GM21447 (cell line): ENCODE data around the gene SEC23B.
"Not testable (repeated sequence)": the region's sequence is repeated elsewhere in the genome, so short reads cannot be mapped to it uniquely, and the experiment has no call there.

Experiments
- ATAC-seq: cut with Tn5 transposase; IDR thresholded peaks from one replicate; pipeline ENCODE4 v1.9.1; 2021; ENCODE audit not compliant: unreplicated experiment

SEC23B gene

GRCh38 chr20:18507218-18508191 lies at the start of gene SEC23B:
SEC23B (plus strand) TSS chr20:18507940; CDS start chr20:18510836, 2,896 bp downstream.
- peak; percentile 94 for ATAC-seq

DNA sequence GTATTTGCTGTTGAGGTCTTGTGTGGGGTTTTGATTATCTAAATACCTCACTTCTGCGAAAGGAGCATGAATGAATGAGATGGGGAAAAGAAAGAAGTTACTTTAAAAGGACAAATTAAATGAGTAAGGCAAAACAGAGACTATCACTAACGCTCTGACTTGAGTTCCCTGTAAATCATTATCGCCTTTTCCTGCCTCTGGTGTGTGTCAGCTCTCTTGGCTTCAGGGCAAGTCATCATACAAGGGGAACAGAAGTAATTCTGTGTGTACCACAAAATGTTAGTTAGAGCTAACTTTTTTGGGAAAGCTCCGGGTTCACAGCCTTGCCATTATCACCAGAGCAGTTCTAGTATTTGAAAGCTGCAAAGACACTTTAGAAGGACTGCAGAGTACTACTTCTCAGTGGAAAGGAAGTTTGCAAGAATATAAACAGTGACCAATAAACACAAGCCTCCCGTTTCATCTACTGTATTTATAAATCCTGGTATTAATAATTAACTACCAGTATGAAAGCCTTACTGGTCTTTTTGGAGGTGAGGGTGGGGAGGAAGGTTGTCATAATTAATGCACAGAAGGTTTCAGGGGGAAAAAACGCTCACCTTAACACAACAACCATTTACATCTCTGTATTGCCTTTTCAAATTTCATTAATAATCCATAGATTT lies 42.1 kb upstream of the SEC23B start:
- ATAC-seq = no peak

- peak; percentile 37 for ATAC-seq
Measured at GRCh38 chr20:18466574-18466893, 41.2 kb upstream of the SEC23B start.

- peak; percentile 95 for ATAC-seq
Measured at GRCh38 chr20:18466894-18467730, 40.6 kb upstream of the SEC23B start, which contains the start of the genes DZANK1 and POLR3F. DZANK1 (minus strand) TSS chr20:18467030; CDS start chr20:18465358, 1,672 bp downstream. POLR3F (plus strand) TSS chr20:18467390; CDS start chr20:18467507, 117 bp downstream.

- no peak for ATAC-seq
Measured at GRCh38 chr20:18477218-18477617, 30.5 kb upstream of the SEC23B start.

DNA sequence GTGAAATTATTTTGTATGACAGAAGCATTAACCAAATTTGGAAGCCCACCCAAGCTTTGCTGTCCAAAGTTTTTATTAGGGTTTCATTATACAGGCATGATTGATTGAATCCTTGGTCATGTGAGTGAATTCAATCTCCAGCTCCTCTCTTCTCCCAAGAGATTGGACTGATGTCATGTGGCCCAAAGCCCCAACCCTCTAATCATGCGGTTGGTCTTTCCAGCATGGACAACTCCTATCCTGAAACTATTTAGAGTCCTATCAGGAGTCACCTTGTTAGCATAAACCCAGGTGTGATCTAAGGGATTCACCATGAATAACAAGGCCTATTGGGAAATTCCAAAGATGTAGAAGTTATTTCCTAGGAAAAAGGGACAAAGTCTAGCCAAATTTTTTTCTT lies 29.9 kb upstream of the SEC23B start:
- no peak for ATAC-seq

GRCh38 chr20:18481596-18481995 lies 26.1 kb upstream of the SEC23B start:
- ATAC-seq = no peak

DNA sequence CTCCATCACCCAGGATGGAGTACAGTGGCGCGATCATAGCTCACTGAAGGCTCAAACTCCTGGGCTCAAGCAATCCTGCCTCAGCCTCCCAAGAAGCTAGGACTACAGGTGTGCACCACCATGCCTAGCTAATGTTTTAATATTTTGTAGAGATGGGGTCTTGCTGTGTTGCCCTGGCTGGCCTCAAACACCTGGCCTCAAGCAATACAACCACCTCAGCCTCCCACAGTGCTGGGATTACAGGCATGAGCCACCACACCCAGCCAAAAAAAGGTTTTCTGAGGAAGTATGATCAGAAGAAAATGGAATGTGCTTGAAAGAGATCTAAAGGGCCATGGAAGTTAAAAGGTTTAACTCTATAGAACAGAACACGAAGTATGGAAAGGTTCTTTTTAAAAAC lies 19.4 kb upstream of the SEC23B start:
- no peak for ATAC-seq

DNA sequence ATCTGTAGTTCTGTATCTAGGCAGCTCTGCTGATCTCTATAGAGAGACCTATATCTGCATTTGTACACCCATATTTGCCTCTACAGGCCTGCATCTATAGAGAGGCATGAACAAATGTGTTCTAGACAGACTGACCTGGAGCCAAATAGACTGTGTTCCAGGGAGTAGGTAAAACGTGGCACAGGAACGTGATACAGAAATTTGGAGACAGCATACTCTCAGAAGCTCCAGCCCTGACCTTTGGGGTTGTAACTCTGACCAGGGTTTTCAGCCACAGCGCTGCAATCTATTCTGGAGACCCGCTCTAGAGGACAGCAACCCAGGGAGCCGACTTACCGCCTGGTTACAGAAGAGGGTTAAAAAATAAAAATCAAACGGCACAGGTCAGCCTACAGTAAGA lies 11.7 kb upstream of the SEC23B start:
- no peak for ATAC-seq

- peak; percentile 99 for ATAC-seq
Measured at GRCh38 chr20:18496740-18497592, 10.8 kb upstream of the SEC23B start, which contains the start of gene RBBP9. RBBP9 (minus strand) TSS chr20:18497225; CDS start chr20:18497167, 58 bp downstream.

- no peak for ATAC-seq
Measured at GRCh38 chr20:18497603-18498002, 10.1 kb upstream of the SEC23B start.

DNA sequence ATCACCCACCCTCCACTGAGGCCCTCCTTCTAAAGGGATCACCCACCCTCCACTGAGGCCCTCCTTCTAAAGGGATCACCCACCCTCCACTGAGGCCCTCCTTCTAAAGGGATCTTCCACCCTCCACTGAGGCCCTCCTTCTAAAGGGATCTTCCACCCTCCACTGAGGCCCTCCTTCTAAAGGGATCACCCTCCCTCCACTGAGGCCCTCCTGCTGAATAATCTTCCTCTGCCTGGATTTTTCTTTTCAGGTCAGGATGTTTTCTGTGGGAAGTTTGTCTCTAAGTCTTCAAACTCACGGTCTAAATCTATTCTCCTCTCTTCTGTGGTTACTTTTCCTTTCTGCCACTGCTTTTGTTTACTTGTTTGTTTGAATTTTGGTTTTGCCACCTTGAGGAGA lies 6.1 kb upstream of the SEC23B start:
- ATAC-seq = not testable (repeated sequence)

- ATAC-seq = no peak
Measured at GRCh38 chr20:18504479-18505060, 3.2 kb upstream of the SEC23B start.

DNA sequence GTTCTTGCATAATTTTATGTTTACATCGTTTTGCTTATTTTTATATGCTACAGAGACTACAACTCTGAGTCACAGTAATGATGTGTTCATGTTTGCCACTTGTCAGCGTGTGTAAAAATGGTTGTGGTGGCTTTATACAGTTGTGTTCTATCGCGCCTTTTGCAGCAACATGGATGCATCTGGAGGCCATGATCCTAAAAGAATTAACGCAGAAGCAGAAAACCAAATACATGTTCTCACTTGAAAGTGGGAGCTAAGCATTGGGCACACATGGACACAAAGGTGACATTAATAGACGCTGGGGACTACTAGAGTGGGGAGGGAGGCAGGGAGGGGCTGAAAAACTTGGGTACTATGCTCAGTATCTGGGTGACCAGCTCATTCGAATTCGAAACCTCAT lies 996 bp upstream of the SEC23B start:
- no peak for ATAC-seq

DNA sequence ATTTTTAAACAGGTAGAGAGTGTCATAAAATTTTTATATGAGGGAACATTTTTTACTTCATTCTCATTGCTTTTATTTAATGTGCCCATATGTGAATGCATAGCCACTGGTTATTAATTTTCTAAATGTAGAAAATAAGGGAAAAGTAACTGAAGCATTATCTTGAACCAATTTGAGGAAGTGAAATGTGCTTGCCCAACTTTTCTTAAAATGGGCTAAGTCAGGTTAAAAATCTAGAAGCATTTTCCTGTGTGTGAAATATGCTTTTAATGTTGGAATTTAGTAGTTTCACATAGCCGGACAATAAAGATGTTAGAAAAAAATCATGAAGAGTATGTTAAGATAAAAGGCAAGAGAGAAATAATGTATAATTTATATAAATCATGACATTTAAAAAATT lies 3.8 kb downstream of the SEC23B start:
- no peak for ATAC-seq

DNA sequence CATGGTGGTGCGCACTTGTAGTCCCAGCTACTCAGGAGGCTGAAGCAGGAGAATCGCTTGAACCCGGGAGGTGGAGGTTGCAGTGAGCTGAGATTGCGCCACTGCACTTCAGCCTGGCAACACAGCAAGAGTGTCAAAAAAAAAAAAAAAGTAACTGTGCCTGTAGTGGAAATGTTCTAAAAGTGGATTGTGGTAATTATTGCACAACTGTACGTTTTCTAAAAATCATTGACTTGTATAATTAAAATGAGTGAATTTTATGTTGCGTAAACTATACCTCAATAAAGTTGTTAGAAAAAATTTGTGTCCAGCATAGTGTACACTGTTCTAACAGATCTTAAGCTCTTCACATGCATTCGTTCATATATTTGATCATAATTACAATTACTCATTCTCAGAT lies 5.5 kb downstream of the SEC23B start:
- ATAC-seq = no peak

DNA sequence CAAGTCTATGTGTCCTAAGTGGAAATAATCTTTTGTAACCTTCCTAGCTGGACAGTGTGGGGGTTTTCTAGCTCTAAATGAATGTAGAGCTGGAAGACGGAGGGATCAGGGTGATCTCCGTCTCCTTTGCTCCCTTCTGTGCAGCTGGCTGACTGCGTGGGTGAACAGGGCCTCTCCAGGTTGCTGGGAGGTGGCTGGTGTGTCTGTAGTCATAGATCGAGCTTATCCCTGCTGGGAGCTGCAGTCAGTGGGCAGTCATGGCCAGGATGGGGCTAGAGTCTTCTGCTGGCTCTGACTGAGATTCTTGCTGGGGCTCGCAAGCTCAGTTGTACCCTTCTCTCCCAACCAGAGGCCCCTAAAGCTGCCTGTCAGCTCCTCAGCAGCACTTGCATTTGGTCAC lies 6.4 kb downstream of the SEC23B start:
- no peak for ATAC-seq

GRCh38 chr20:18515973-18516372 lies 8.2 kb downstream of the SEC23B start:
- no peak for ATAC-seq

GRCh38 chr20:18522066-18522465 lies 14.3 kb downstream of the SEC23B start:
- not testable (repeated sequence) for ATAC-seq

DNA sequence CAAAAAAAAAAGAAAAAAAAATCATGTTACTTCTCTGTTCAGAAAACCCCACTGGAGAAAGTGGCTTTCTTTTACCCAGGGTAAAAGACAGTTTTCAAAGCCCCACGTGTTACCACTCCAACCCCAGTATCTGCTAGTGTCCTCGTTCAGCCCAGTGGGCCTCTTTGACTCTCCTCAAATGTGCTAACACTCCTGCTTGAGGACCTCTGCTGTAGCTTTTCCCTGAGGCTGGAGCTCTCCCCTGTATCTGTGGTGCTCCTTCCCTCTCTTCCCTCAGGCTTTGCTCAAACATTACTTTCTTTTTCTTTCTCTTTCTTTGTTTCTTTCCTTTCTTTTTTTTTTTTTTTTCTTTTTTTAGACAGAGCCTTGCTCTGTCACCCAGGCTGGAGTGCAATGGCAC lies 15.3 kb downstream of the SEC23B start:
- ATAC-seq = no peak
